Endothelial cell of umbilical vein (primary cell): Measurements from ENCODE around the gene SHC1. TPM values are rescaled to one million over a fixed set of nuclear protein-coding genes. Genes with fewer than 3 reads are reported as not detected.
"Not testable (repeated sequence)": the region's sequence is repeated elsewhere in the genome, so short reads cannot be mapped to it uniquely, and the experiment has no call there.

Source experiments
- BruUV-seq: library from RNA; stranded (reverse); fragments of 400-500 nt; replicated peaks from 2 replicates; lab custom pipeline; 2021; lab: Mats Ljungman, UMichigan
- CTCF ChIA-PET: fragments of 300-600, 350-600 bp; sonication (Branson Sonifier 250); formaldehyde crosslinking; loops from one replicate; lab custom pipeline; 2021; ENCODE audit warnings: antibody characterized with exemption, inconsistent platforms; lab: Charles Lee
- POLR2A ChIA-PET: fragments of 300-600, 350-600 bp; sonication (Branson Sonifier 250); formaldehyde crosslinking; loops from one replicate; lab custom pipeline; 2021; ENCODE audit warnings: antibody characterized with exemption, inconsistent platforms; lab: Charles Lee
- DNase-seq: peaks from one replicate; pipeline ENCODE4 v3.0.0-alpha.2; 2011; ENCODE audit warnings: low read depth, low spot score
- FAIRE-seq: peaks from 2 replicates; lab custom pipeline; 2011; peaks lifted over from hg19 to GRCh38; lab: Jason Lieb, UNC
- H2AFZ ChIP-seq: 2 replicates; pipeline ENCODE4 v1.6.0; 2012; ENCODE audit warnings: low read depth, low read length, control low read depth, inconsistent platforms
- H3K27ac ChIP-seq: 2 replicates; pipeline ENCODE4 v1.5.1; 2011; ENCODE audit warnings: low read depth, mild to moderate bottlenecking, control low read depth, low read length, moderate library complexity; ENCODE audit not compliant: insufficient read depth
- H3K27me3 ChIP-seq, 2 experiments: 2 replicates each; pipeline versions ENCODE4 v1.6.0 to v1.6.1; 2011; ENCODE audit warnings: low read length in 2 of 2, mixed read lengths in 1 of 2; ENCODE audit not compliant: control insufficient read depth in 2 of 2, insufficient read depth in 2 of 2
- H3K36me3 ChIP-seq, 2 experiments: 2 replicates in 1 of 2; 3 replicates in 1 of 2; pipeline ENCODE4 v1.5.1; 2011; ENCODE audit warnings: low read length in 2 of 2, mild to moderate bottlenecking in 1 of 2, moderate library complexity in 1 of 2; ENCODE audit not compliant: control insufficient read depth in 2 of 2, insufficient read depth in 2 of 2; ENCODE audit errors: extremely low read depth in 1 of 2
- H3K4me1 ChIP-seq: 3 replicates; pipeline ENCODE4 v1.5.1; 2011; ENCODE audit warnings: mild to moderate bottlenecking, low read length; ENCODE audit not compliant: control insufficient read depth, insufficient read depth; ENCODE audit errors: extremely low read depth
- H3K4me2 ChIP-seq: 2 replicates; pipeline ENCODE4 v1.6.1; 2011; ENCODE audit warnings: low read length, control low read depth, mixed read lengths; ENCODE audit not compliant: insufficient read depth
- H3K4me3 ChIP-seq, 3 experiments: fragments of 200-600 bp in 1 of 3; sonication (generic), shearing (Covaris generic) in 1 of 3; replicated peaks in 1 of 3; 2 replicates each; pipeline ENCODE4 v1.5.1; 2011 to 2016; ENCODE audit warnings: control low read depth in 3 of 3, low read length in 3 of 3, mild to moderate bottlenecking in 2 of 3, inconsistent platforms in 1 of 3, low read depth in 1 of 3, moderate library complexity in 1 of 3; ENCODE audit not compliant: insufficient read depth in 1 of 3
- H3K79me2 ChIP-seq: 2 replicates; pipeline ENCODE4 v1.6.0; 2012; ENCODE audit warnings: low read length, inconsistent platforms; ENCODE audit not compliant: control insufficient read depth, insufficient read depth
- H3K9ac ChIP-seq: replicated peaks from 2 replicates; pipeline ENCODE3; 2011; ENCODE audit warnings: low read length, control low read depth; ENCODE audit not compliant: insufficient read depth; ENCODE audit errors: extremely low read depth
- H3K9me1 ChIP-seq: replicated peaks from 3 replicates; pipeline ENCODE4 v1.6.0; 2011; ENCODE audit warnings: mild to moderate bottlenecking, low read length; ENCODE audit not compliant: control insufficient read depth, insufficient read depth; ENCODE audit errors: extremely low read depth
- H3K9me3 ChIP-seq: replicated peaks from 2 replicates; pipeline ENCODE4 v1.5.1; 2012; ENCODE audit warnings: low read length, inconsistent platforms; ENCODE audit not compliant: control insufficient read depth, insufficient read depth
- H4K20me1 ChIP-seq: replicated peaks from 2 replicates; pipeline ENCODE3; 2011; ENCODE audit warnings: mild to moderate bottlenecking, low read length; ENCODE audit not compliant: control insufficient read depth, insufficient read depth; ENCODE audit errors: extremely low read depth
- CTCF ChIP-seq, 2 donors: IDR thresholded peaks; 1 replicate in 1 of 2; 2 replicates in 1 of 2; pipeline ENCODE4 v1.5.1; 2011; ENCODE audit warnings: low read length in 2 of 2, mild to moderate bottlenecking in 2 of 2, moderate library complexity in 2 of 2, control low read depth in 1 of 2, inconsistent platforms in 1 of 2, low read depth in 1 of 2; ENCODE audit not compliant: insufficient read depth in 1 of 2; ENCODE audit errors: extremely low read depth in 1 of 2
- EZH2 ChIP-seq: IDR thresholded peaks from 2 replicates; pipeline ENCODE4 v1.6.1; 2012; ENCODE audit warnings: borderline replicate concordance, low read depth, mild to moderate bottlenecking, moderate library complexity, low read length, inconsistent platforms; ENCODE audit not compliant: severe bottlenecking
- GATA2 ChIP-seq: IDR thresholded peaks from 2 replicates; pipeline ENCODE4 v1.7.0; 2011; ENCODE audit warnings: low read depth, mild to moderate bottlenecking, moderate library complexity, mixed read lengths, low read length; ENCODE audit not compliant: insufficient read length, insufficient read depth
- JUN ChIP-seq: IDR thresholded peaks from 2 replicates; pipeline ENCODE4 v1.6.1; 2011; ENCODE audit warnings: borderline replicate concordance, low read depth; ENCODE audit not compliant: insufficient read length, insufficient read depth
- MYC ChIP-seq: IDR thresholded peaks from one replicate; pipeline ENCODE4 v1.6.1; 2011; ENCODE audit warnings: mild to moderate bottlenecking, low read depth, low read length
- POLR2A ChIP-seq: IDR thresholded peaks from 2 replicates; pipeline ENCODE4 v1.6.1; 2012; ENCODE audit warnings: low read depth, mild to moderate bottlenecking, control low read depth, low read length
- POLR2AphosphoS5 ChIP-seq: IDR thresholded peaks from 2 replicates; pipeline ENCODE4 v1.6.1; 2012; ENCODE audit warnings: low read depth, mild to moderate bottlenecking, control low read depth, low read length, moderate library complexity; ENCODE audit not compliant: insufficient read depth
- dilution Hi-C: fragments of 300-500 bp; cut with MboI; formaldehyde crosslinking; loops from one replicate; pipeline ENCODE4 v1.15.0; 2019; ENCODE audit warnings: low sequenced_read_pairs; ENCODE audit not compliant: extremely low pct_ligation_motif_present
- intact Hi-C: fragments of 100-400 bp; cut with micrococcal nuclease; formaldehyde crosslinking; loops from one replicate; pipeline ENCODE4 v1.10.0; 2022
- polyA plus RNA-seq, 4 experiments: library from polyadenylated mRNA; depleted of rRNA in 3 of 4; stranded (reverse) in 3 of 4; unstranded in 1 of 4; fragments of >200 nt; gene quantifications; 2 replicates each; pipeline versions ENCODE4 v1.2.1 to v1.2.3, GENCODE V29; 2011 to 2012; ENCODE audit warnings: missing spikeins in 1 of 4
- total RNA-seq: library from RNA; stranded (reverse); gene quantifications from 2 replicates; pipeline ENCODE4 v1.2.3, GENCODE V29; 2021

SHC1 gene
- total and polyA plus RNA-seq, 2 donors (not counting 3 experiments of a cell fraction or from before 2014, with no cell fraction given) = 316 to 324 TPM

GRCh38 chr1:154978360-154978759, 7.8 kb upstream of the SHC1 start:
- DNase-seq (no peak), FAIRE-seq (no peak)
- ChIA-PET CTCF (interaction anchor here (1.3 to 2.2 kb wide), 2 partner anchors 10 to 23 kb away, joined by 4 to 7 read pairs; partner anchors contain the start of gene PBXIP1), POLR2A (no interaction called here)
- Histone ChIP-seq H3K27me3 (no peaks in the 10 kb centered on the region), H3K79me2 (peaks cover 41% of the 10 kb centered on the region), H3K9ac (no peak overlapping the region), H3K4me1 (peaks cover 13% of the 10 kb centered on the region), H3K36me3 (no peaks in the 10 kb centered on the region), H3K4me3 (no peak overlapping the region), H3K27ac (no peak overlapping the region), H4K20me1 (no peaks in the 10 kb centered on the region), H3K9me3 (no peaks in the 10 kb centered on the region), H3K9me1 (no peaks in the 10 kb centered on the region), H2AFZ (no peak overlapping the region), H3K4me2 (no peak overlapping the region)
- TF ChIP-seq POLR2A (no peak), POLR2AphosphoS5 (no peak), GATA2 (no peak), CTCF (IDR thresholded peaks at IDR 0.05; ENCODE audit: extremely low read depth in 1 of 2, insufficient read depth in 1 of 2, low read depth in 1 of 2, low read length in 2 of 2) (no peak), MYC (no peak), JUN (no peak), EZH2 (no peak)
- dilution Hi-C loops = no loop called here
- BruUV-seq = no TSS peak
- intact Hi-C loops = loop anchor here (10.0 kb wide), 1 partner anchor 494 kb away; no protein-coding TSS in a partner anchor

GRCh38 chr1:154977762-154978161, 7.2 kb upstream of the SHC1 start:
- H3K9ac ChIP-seq, H3K9me3 ChIP-seq, H3K4me3 ChIP-seq, H3K27me3 ChIP-seq, BruUV-seq, POLR2A ChIA-PET, FAIRE-seq, H4K20me1 ChIP-seq, H2AFZ ChIP-seq, H3K27ac ChIP-seq, DNase-seq, H3K4me2 ChIP-seq, dilution Hi-C loops, H3K36me3 ChIP-seq, H3K9me1 ChIP-seq: not testable (repeated sequence)
- intact Hi-C loops = loop anchor here (10.0 kb wide), 1 partner anchor 493 kb away; no protein-coding TSS in a partner anchor
- peaks cover 41% of the 10 kb centered on the region for H3K79me2 ChIP-seq
- peaks cover 17% of the 10 kb centered on the region for H3K4me1 ChIP-seq
- CTCF ChIA-PET = interaction anchor here (1.0 to 1.8 kb wide), 3 partner anchors 10 to 40 kb away, joined by 4 to 6 read pairs (median 4); partner anchors contain the start of gene PYGO2
